ENCODE results near the gene SYT7.

Gene SYT7

GRCh38 chr11:61509043-61510029 is 71.5 kb downstream of the SYT7 start:
- H2AFZ ChIP-seq (ENCODE audit: low read depth, low read length), result no peak overlapping the region
- H3K4me2 ChIP-seq (ENCODE audit: insufficient read depth, low read length), result no peak overlapping the region
- H3K4me3 ChIP-seq (ENCODE audit: low read depth in 1 of 2, low read length in 2 of 2), result no peak overlapping the region
- TF ChIP-seq CTCF (IDR thresholded peaks at IDR 0.05; ENCODE audit: borderline replicate concordance, extremely low read depth, low read length, poor library complexity, severe bottlenecking) (no peak), EZH2 (IDR thresholded peaks at IDR 0.05; ENCODE audit: borderline replicate concordance, low read depth, low read length, severe bottlenecking) (no peak)
- ATAC-seq (ENCODE audit: insufficient read depth, low read depth), result no peak
- no peaks in the 10 kb centered on the region for H3K79me2 ChIP-seq (ENCODE audit: insufficient read depth, low read length)
- DNase-seq, result no peak
- no peak overlapping the region for H3K9ac ChIP-seq (ENCODE audit: low read depth, low read length)
- H3K9me3 ChIP-seq (ENCODE audit: insufficient read depth, low read length, severe bottlenecking), result no peaks in the 10 kb centered on the region
- no peaks in the 10 kb centered on the region for H3K27me3 ChIP-seq (ENCODE audit: insufficient read depth, low read length, poor library complexity)
- no peaks in the 10 kb centered on the region for H3K4me1 ChIP-seq (ENCODE audit: insufficient read depth, low read length)
- H3K27ac ChIP-seq (ENCODE audit: low read length), result no peak overlapping the region
- H3K36me3 ChIP-seq (ENCODE audit: insufficient read depth, low read length), result no peaks in the 10 kb centered on the region
- H4K20me1 ChIP-seq (ENCODE audit: insufficient read depth, low read length), result no peaks in the 10 kb centered on the region

GRCh38 chr11:61507962-61508861 is 72.7 kb downstream of the SYT7 start, which contains the start of gene LRRC10B:
TSS of gene LRRC10B (plus strand) at chr11:61508749. CDS start at chr11:61508999, 250 bp downstream.
- Histone ChIP-seq H4K20me1 (ENCODE audit: insufficient read depth, low read length) (no peaks in the 10 kb centered on the region), H2AFZ (ENCODE audit: low read depth, low read length) (no peak within 1 kb of the TSS), H3K27ac (ENCODE audit: low read length) (no peak within 1 kb of the TSS), H3K4me1 (ENCODE audit: insufficient read depth, low read length) (no peaks in the 10 kb centered on the region), H3K4me2 (ENCODE audit: insufficient read depth, low read length) (no peak within 1 kb of the TSS), H3K9me3 (ENCODE audit: insufficient read depth, low read length, severe bottlenecking) (no peaks in the 10 kb centered on the region), H3K79me2 (ENCODE audit: insufficient read depth, low read length) (no peaks in the 10 kb centered on the region), H3K27me3 (ENCODE audit: insufficient read depth, low read length, poor library complexity) (no peaks in the 10 kb centered on the region), H3K36me3 (ENCODE audit: insufficient read depth, low read length) (no peaks in the 10 kb centered on the region), H3K4me3 (ENCODE audit: low read depth in 1 of 2, low read length in 2 of 2) (no peak within 1 kb of the TSS), H3K9ac (ENCODE audit: low read depth, low read length) (no peak within 1 kb of the TSS)
- no peak for ATAC-seq (ENCODE audit: insufficient read depth, low read depth)
- TF ChIP-seq CTCF (IDR thresholded peaks at IDR 0.05; ENCODE audit: borderline replicate concordance, extremely low read depth, low read length, poor library complexity, severe bottlenecking) (no peak), EZH2 (IDR thresholded peaks at IDR 0.05; ENCODE audit: borderline replicate concordance, low read depth, low read length, severe bottlenecking) (no peak)
- DNase-seq, result no peak

GRCh38 chr11:61507012-61507768 is 73.7 kb downstream of the SYT7 start:
- Histone ChIP-seq H3K9ac (ENCODE audit: low read depth, low read length) (no peak overlapping the region), H4K20me1 (ENCODE audit: insufficient read depth, low read length) (no peaks in the 10 kb centered on the region), H3K79me2 (ENCODE audit: insufficient read depth, low read length) (no peaks in the 10 kb centered on the region), H3K4me2 (ENCODE audit: insufficient read depth, low read length) (no peak overlapping the region), H3K27me3 (ENCODE audit: insufficient read depth, low read length, poor library complexity) (no peaks in the 10 kb centered on the region), H3K4me3 (ENCODE audit: low read depth in 1 of 2, low read length in 2 of 2) (no peak overlapping the region), H3K9me3 (ENCODE audit: insufficient read depth, low read length, severe bottlenecking) (no peaks in the 10 kb centered on the region), H3K4me1 (ENCODE audit: insufficient read depth, low read length) (no peaks in the 10 kb centered on the region), H3K36me3 (ENCODE audit: insufficient read depth, low read length) (no peaks in the 10 kb centered on the region), H2AFZ (ENCODE audit: low read depth, low read length) (no peak overlapping the region), H3K27ac (ENCODE audit: low read length) (no peak overlapping the region)
- ATAC-seq (ENCODE audit: insufficient read depth, low read depth) (no peak), DNase-seq (no peak)
- no peak for TF ChIP-seq EZH2 (IDR thresholded peaks at IDR 0.05; ENCODE audit: borderline replicate concordance, low read depth, low read length, severe bottlenecking)
- no peak for TF ChIP-seq CTCF (IDR thresholded peaks at IDR 0.05; ENCODE audit: borderline replicate concordance, extremely low read depth, low read length, poor library complexity, severe bottlenecking)

Data from DND-41 (cell line).